Smooth muscle cell (in vitro differentiated cells): ENCODE measurements around the gene VSIR. TPM values are rescaled to one million over a fixed set of nuclear protein-coding genes. Genes with fewer than 3 reads are reported as not detected.

Experiments
- DNase-seq: peaks from one replicate; lab custom pipeline; 2025; ENCODE audit not compliant: unreplicated experiment; lab: John Stamatoyannopoulos, UW
- H2AFZ ChIP-seq: fragments of 200-600 bp; sonication (generic); 2 replicates; pipeline ENCODE4 v1.6.0; 2016; ENCODE audit warnings: antibody characterized with exemption, low read depth, mild to moderate bottlenecking
- H3F3A ChIP-seq: fragments of 200-600 bp; sonication (generic); 2 replicates; pipeline ENCODE4 v1.6.0; 2017; ENCODE audit warnings: antibody characterized with exemption, low read depth
- H3K27ac ChIP-seq: fragments of 200-600 bp; sonication (generic); 2 replicates; pipeline ENCODE4 v1.5.1; 2016; ENCODE audit warnings: low read depth, mild to moderate bottlenecking
- H3K27me3 ChIP-seq: fragments of 200-600 bp; sonication (generic); 2 replicates; pipeline ENCODE4 v1.6.1; 2016; ENCODE audit warnings: low read depth, mild to moderate bottlenecking
- H3K36me3 ChIP-seq: fragments of 200-600 bp; sonication (generic); 2 replicates; pipeline ENCODE4 v1.5.1; 2016; ENCODE audit warnings: low read depth
- H3K4me1 ChIP-seq: fragments of 200-600 bp; sonication (generic); 2 replicates; pipeline ENCODE4 v1.5.1; 2016; ENCODE audit warnings: low read depth
- H3K4me2 ChIP-seq: fragments of 200-600 bp; sonication (generic); 2 replicates; pipeline ENCODE4 v1.6.0; 2016; ENCODE audit warnings: mild to moderate bottlenecking
- H3K4me3 ChIP-seq: fragments of 200-600 bp; sonication (generic); 2 replicates; pipeline ENCODE4 v1.5.1; 2016; ENCODE audit warnings: mild to moderate bottlenecking
- H3K79me2 ChIP-seq: fragments of 200-600 bp; sonication (generic); 2 replicates; pipeline ENCODE4 v1.6.0; 2016; ENCODE audit warnings: low read depth, mild to moderate bottlenecking
- H3K9ac ChIP-seq: fragments of 200-600 bp; sonication (generic); 2 replicates; pipeline ENCODE4 v1.6.0; 2016; ENCODE audit warnings: low read depth
- H3K9me3 ChIP-seq: fragments of 200-600 bp; sonication (generic); replicated peaks from 2 replicates; pipeline ENCODE4 v1.5.1; 2016; ENCODE audit warnings: low read depth
- H4K20me1 ChIP-seq: fragments of 200-600 bp; sonication (generic); 2 replicates; pipeline ENCODE4 v1.6.0; 2016; ENCODE audit warnings: low read depth
- WGBS: methylation state at CpG from one replicate; pipeline ENCODE4 v1.1.7; 2016; ENCODE audit warnings: low lambda C conversion rate; 5-methylcytosine and 5-hydroxymethylcytosine counted together
- polyA plus RNA-seq: library from polyadenylated mRNA; unstranded; fragments of >200 nt; fragmentation: Nextera tagmentation; extraction: Ambion mirVana; gene quantifications from 2 replicates; pipeline ENCODE4 v1.2.1, GENCODE V29; 2016
- total RNA-seq: library from RNA; depleted of rRNA; stranded (reverse); fragments of >200 nt; gene quantifications from 2 replicates; pipeline ENCODE4 v1.2.3, GENCODE V29; 2014
- TF ChIP-seq, protein P1 (sequence below): fragments of 200-600 bp; sonication (generic); IDR thresholded peaks from 2 replicates; pipeline ENCODE4 v1.5.1; 2017; ENCODE audit warnings: borderline replicate concordance, mild to moderate bottlenecking, antibody characterized with exemption; ENCODE audit not compliant: insufficient read depth, poor library complexity, severe bottlenecking

The VSIR gene
- total and polyA plus RNA-seq, 2 experiments from 2014 or later = 3.6 TPM

- H3K27me3 ChIP-seq = peaks cover 6% of the 10 kb centered on the region
- no peak overlapping the region for H3K4me2 ChIP-seq
- H4K20me1 ChIP-seq = no peaks in the 10 kb centered on the region
- H3F3A ChIP-seq = no peaks in the 10 kb centered on the region
- no peak overlapping the region for H3K4me3 ChIP-seq
- TF ChIP-seq, protein P1, sequence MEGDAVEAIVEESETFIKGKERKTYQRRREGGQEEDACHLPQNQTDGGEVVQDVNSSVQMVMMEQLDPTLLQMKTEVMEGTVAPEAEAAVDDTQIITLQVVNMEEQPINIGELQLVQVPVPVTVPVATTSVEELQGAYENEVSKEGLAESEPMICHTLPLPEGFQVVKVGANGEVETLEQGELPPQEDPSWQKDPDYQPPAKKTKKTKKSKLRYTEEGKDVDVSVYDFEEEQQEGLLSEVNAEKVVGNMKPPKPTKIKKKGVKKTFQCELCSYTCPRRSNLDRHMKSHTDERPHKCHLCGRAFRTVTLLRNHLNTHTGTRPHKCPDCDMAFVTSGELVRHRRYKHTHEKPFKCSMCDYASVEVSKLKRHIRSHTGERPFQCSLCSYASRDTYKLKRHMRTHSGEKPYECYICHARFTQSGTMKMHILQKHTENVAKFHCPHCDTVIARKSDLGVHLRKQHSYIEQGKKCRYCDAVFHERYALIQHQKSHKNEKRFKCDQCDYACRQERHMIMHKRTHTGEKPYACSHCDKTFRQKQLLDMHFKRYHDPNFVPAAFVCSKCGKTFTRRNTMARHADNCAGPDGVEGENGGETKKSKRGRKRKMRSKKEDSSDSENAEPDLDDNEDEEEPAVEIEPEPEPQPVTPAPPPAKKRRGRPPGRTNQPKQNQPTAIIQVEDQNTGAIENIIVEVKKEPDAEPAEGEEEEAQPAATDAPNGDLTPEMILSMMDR = no peak
- no peaks in the 10 kb centered on the region for H3K36me3 ChIP-seq
- WGBS = 93% methylated on average over 5 of the region's 5 CpGs
- no peak overlapping the region for H2AFZ ChIP-seq
- H3K79me2 ChIP-seq = no peaks in the 10 kb centered on the region
- DNase-seq = no peak
- no peak overlapping the region for H3K27ac ChIP-seq
- no peaks in the 10 kb centered on the region for H3K9me3 ChIP-seq
- H3K4me1 ChIP-seq = no peaks in the 10 kb centered on the region
- no peak overlapping the region for H3K9ac ChIP-seq
Observed at GRCh38 chr10:71750986-71751385, 22.3 kb downstream of the VSIR start.

GRCh38 chr10:71750124-71750841, 23.0 kb downstream of the VSIR start:
- no peaks in the 10 kb centered on the region for H4K20me1 ChIP-seq
- H3K4me2 ChIP-seq = no peak overlapping the region
- H3K36me3 ChIP-seq = no peaks in the 10 kb centered on the region
- H3K4me1 ChIP-seq = no peaks in the 10 kb centered on the region
- no peaks in the 10 kb centered on the region for H3K79me2 ChIP-seq
- no peaks in the 10 kb centered on the region for H3F3A ChIP-seq
- WGBS = 97% methylated on average over 14 of the region's 15 CpGs
- no peak overlapping the region for H2AFZ ChIP-seq
- no peak overlapping the region for H3K27ac ChIP-seq
- H3K9me3 ChIP-seq = no peaks in the 10 kb centered on the region
- TF ChIP-seq, protein P1 = no peak
- H3K4me3 ChIP-seq = no peak overlapping the region
- no peak overlapping the region for H3K9ac ChIP-seq
- H3K27me3 ChIP-seq = peaks cover 6% of the 10 kb centered on the region
- DNase-seq = no peak

DNA sequence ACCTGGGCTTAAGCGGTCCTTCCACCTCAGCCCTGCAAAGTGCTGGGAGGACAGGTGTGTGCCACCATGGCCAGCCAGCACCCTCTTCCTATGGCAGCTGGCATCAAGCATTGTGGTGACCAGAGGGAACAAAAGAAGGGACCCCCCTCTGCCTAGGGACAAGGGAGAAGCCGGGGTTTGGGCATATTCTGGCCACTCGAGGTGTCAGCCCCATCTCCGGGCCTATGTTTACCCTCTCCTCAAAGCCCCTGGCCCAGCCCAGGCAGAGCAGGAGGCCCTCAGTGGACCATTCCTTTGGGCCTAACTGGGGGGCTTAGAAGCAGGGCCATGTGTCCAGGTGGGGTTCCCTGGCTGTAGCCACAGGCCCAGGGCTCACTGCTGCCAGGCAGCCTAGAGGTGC, 23.9 kb downstream of the VSIR start:
- Histone ChIP-seq H3F3A (no peaks in the 10 kb centered on the region), H2AFZ (no peak overlapping the region), H3K9me3 (no peaks in the 10 kb centered on the region), H3K4me2 (no peak overlapping the region), H3K27ac (no peak overlapping the region), H3K36me3 (no peaks in the 10 kb centered on the region), H3K27me3 (no peaks in the 10 kb centered on the region), H3K4me1 (no peaks in the 10 kb centered on the region), H3K9ac (no peak overlapping the region), H3K4me3 (no peak overlapping the region), H3K79me2 (no peaks in the 10 kb centered on the region), H4K20me1 (no peaks in the 10 kb centered on the region)
- WGBS = 97% methylated on average over 4 of the region's 4 CpGs
- DNase-seq = no peak
- TF ChIP-seq, protein P1 = no peak

- 82% methylated on average over 15 of the region's 15 CpGs for WGBS
- no peaks in the 10 kb centered on the region for H3K79me2 ChIP-seq
- H4K20me1 ChIP-seq = no peaks in the 10 kb centered on the region
- no peak overlapping the region for H3K27ac ChIP-seq
- H3K4me2 ChIP-seq = no peak overlapping the region
- no peaks in the 10 kb centered on the region for H3K4me1 ChIP-seq
- H3K9ac ChIP-seq = no peak overlapping the region
- no peak overlapping the region for H3K4me3 ChIP-seq
- H3F3A ChIP-seq = no peaks in the 10 kb centered on the region
- H2AFZ ChIP-seq = no peak overlapping the region
- no peak for DNase-seq
- no peaks in the 10 kb centered on the region for H3K27me3 ChIP-seq
- H3K9me3 ChIP-seq = no peaks in the 10 kb centered on the region
- H3K36me3 ChIP-seq = no peaks in the 10 kb centered on the region
- TF ChIP-seq, protein P1 = no peak
Observed at GRCh38 chr10:71748671-71749191, 24.6 kb downstream of the VSIR start.
